ENCODE results near the gene PCDH8.

- TF ChIP-seq CTCF (IDR thresholded peaks at IDR 0.05; ENCODE audit: low read length), result no peak
- no peak for TF ChIP-seq EZH2 (IDR thresholded peaks at IDR 0.05; ENCODE audit: borderline replicate concordance, low read length)
Measured at GRCh38 chr13:52837850-52838249, 10.6 kb downstream of the PCDH8 start.

Data from OCI-LY1 (cell line).